Neutrophil (primary cell): ENCODE data around the gene PCGF3.

ENCODE experiments used
- H3K27ac ChIP-seq: fragments of 200-600 bp; sonication (generic); 2 replicates; pipeline ENCODE4 v1.5.1; 2016; ENCODE audit warnings: mild to moderate bottlenecking, moderate library complexity
- H3K27me3 ChIP-seq: fragments of 200-600 bp; sonication (generic); 2 replicates; pipeline ENCODE4 v1.6.0; 2016; ENCODE audit warnings: mild to moderate bottlenecking
- H3K36me3 ChIP-seq: fragments of 200-600 bp; sonication (generic); 2 replicates; pipeline ENCODE4 v1.5.1; 2017
- H3K4me1 ChIP-seq, 2 experiments: fragments of 200-600 bp in 1 of 2; sonication (generic) in 1 of 2; 1 replicate in 1 of 2; 2 replicates in 1 of 2; pipeline versions ENCODE4 v1.5.1 to v1.6.1; 2013 to 2016; ENCODE audit warnings: low read depth in 1 of 2, low read length in 1 of 2, mild to moderate bottlenecking in 1 of 2, moderate library complexity in 1 of 2; ENCODE audit not compliant: control insufficient read depth in 1 of 2, insufficient read depth in 1 of 2
- H3K4me3 ChIP-seq, 2 experiments: fragments of 200-600 bp in 1 of 2; sonication (generic) in 1 of 2; 1 replicate in 1 of 2; 2 replicates in 1 of 2; pipeline ENCODE4 v1.5.1; 2013 to 2016; ENCODE audit warnings: low read depth in 1 of 2, low read length in 1 of 2, mild to moderate bottlenecking in 1 of 2, moderate library complexity in 1 of 2
- H3K9me3 ChIP-seq: fragments of 200-600 bp; sonication (generic); 2 replicates; pipeline ENCODE4 v1.5.1; 2016
- TF ChIP-seq, protein P1 (sequence below): fragments of 200-600 bp; sonication (generic); IDR thresholded peaks from 2 replicates; pipeline ENCODE4 v1.5.1; 2016; ENCODE audit warnings: antibody characterized with exemption

PCGF3 gene

DNA sequence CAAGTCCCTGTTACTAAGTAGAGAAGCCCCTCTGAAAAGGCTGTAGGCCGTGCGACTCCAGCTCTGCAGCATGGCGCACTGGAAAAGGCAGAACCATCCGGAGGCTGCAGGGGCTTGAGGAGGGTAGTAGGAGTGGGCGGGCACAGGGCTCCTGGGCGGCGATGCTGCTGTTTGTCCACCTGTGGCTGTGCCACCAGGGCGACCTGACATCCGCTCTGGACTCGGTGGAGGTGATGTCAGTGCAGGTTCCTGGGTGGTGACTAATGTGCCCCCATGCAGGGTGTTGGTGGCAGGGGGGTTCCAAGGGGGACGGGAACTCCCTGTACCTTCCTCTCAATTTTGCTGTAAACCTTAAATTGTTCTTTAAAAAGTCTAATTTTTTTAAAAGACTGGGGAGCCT lies 58.3 kb downstream of the PCGF3 start:
- TF ChIP-seq, protein P1, sequence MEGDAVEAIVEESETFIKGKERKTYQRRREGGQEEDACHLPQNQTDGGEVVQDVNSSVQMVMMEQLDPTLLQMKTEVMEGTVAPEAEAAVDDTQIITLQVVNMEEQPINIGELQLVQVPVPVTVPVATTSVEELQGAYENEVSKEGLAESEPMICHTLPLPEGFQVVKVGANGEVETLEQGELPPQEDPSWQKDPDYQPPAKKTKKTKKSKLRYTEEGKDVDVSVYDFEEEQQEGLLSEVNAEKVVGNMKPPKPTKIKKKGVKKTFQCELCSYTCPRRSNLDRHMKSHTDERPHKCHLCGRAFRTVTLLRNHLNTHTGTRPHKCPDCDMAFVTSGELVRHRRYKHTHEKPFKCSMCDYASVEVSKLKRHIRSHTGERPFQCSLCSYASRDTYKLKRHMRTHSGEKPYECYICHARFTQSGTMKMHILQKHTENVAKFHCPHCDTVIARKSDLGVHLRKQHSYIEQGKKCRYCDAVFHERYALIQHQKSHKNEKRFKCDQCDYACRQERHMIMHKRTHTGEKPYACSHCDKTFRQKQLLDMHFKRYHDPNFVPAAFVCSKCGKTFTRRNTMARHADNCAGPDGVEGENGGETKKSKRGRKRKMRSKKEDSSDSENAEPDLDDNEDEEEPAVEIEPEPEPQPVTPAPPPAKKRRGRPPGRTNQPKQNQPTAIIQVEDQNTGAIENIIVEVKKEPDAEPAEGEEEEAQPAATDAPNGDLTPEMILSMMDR = no peak
- Histone ChIP-seq H3K36me3 (peaks cover 84% of the 10 kb centered on the region), H3K27me3 (no peaks in the 10 kb centered on the region), H3K27ac (no peak overlapping the region), H3K4me1 (no peaks in the 10 kb centered on the region), H3K4me3 (no peak overlapping the region), H3K9me3 (no peaks in the 10 kb centered on the region)

DNA sequence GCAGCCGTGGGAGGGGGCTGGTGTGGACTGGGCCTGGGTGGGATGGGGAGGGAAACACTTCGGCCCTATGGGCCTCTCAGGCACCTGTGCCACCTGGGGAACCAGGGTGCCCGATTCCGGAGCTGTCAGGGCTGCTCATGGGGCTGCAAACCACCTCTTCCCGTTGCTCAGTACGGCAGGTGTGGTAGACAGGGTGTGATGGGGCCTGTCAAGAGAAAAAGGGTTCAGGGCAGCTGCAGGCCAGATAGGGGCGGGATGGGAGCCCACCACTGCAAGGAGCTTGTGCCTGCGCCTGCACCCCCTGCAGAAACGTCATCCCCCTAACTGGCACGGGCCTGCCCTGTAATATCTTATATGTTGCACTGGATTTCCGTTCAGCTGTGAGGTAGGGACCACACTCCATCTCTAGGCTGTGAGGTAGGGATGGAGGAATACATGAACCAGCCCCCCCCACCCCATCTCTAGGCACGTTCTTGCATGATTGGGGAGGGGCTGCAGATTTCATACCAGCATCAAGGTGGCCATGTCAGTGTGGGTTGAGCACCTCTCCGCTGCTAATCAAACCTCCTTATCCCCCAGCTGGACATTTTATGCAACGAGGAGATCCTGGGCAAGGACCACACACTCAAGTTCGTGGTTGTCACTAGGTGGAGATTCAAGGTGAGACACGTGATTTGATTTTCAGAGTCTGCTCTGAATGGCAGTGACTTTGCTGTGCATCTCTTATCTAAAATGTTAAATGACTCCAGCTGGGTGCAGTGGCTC lies 59.0 kb downstream of the PCGF3 start:
- TF ChIP-seq, protein P1 = no peak
- no peaks in the 10 kb centered on the region for H3K4me1 ChIP-seq
- no peaks in the 10 kb centered on the region for H3K9me3 ChIP-seq
- no peak overlapping the region for H3K4me3 ChIP-seq
- no peaks in the 10 kb centered on the region for H3K27me3 ChIP-seq
- no peak overlapping the region for H3K27ac ChIP-seq
- peaks cover 90% of the 10 kb centered on the region for H3K36me3 ChIP-seq

DNA sequence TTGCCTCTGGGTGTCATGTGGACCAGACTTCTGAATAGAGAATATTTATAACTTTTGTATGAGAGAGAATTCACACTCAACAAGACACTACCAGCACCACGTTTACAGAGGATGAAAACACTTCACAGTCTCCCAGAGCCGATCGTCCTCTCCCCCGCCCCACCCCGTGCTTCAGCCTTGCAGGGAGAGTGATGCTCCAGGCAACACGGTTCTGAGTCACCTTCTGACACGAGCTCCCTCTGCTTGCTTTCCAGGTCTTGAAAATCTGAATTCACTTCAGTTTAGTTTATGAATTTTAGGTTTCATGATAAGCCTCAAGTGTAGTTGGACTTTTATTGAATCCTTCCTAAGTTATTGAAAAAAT lies 60.5 kb downstream of the PCGF3 start:
- Histone ChIP-seq H3K27me3 (no peaks in the 10 kb centered on the region), H3K4me3 (no peak overlapping the region), H3K9me3 (no peaks in the 10 kb centered on the region), H3K36me3 (peaks cover 93% of the 10 kb centered on the region), H3K4me1 (no peaks in the 10 kb centered on the region), H3K27ac (no peak overlapping the region)
- TF ChIP-seq, protein P1 = no peak

DNA sequence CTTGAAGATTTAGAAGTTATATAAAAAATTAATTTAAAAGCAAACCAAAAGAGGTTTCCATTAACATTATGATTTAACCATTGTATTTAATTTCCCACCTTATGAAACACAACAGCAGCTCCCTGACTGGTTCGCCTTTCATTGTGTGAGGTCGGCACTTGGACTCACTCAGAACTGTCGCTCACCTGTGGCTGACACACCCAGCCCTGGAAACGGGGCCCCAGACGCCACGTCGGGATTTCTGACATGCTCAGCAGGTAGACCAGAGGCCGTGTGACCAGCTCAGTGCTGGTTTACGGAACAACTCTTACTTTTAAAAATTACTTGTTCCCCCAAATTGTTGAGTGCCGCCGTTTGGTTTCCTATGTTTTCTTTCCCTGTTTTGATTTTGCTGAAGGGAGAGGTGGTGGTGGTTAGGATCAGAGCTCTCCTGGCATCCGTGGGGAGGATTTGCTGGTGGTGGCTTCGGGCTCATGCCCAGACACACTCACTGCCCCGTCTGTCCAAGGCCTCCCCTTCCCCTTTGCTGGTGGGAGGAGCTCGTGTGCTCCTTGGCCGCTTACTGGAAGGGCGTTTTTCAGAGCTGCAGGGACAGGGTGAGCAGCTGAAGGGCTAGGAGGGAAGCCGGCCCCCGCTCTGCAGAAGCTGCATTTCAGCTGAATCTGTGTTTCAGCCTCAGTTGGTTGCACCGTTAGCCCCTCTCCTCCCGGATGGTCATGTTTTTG lies 61.1 kb downstream of the PCGF3 start:
- TF ChIP-seq, protein P1 = no peak
- H3K36me3 ChIP-seq = peaks cover 87% of the 10 kb centered on the region
- no peak overlapping the region for H3K4me3 ChIP-seq

DNA sequence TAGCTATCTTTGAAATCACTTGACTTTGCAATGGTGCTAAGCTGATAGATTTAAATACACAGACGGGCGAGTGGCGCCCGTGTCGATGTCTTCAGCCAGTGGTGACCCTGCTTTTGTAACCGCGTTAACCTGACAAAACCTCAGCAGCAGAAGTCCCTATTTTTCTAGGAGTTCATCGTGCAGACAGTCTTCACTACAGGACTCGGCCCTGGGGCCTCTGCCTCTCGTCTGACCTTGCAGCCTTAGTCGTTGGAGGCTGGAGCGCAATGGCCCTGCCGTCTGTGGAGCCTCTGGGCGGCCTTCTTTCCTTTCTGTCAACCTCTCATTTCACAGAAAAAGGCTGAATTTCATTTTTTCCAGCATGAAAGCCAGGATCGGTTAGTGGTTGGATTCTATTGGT lies 62.4 kb downstream of the PCGF3 start:
- no peaks in the 10 kb centered on the region for H3K4me1 ChIP-seq
- H3K27me3 ChIP-seq = no peaks in the 10 kb centered on the region
- H3K36me3 ChIP-seq = peaks cover 76% of the 10 kb centered on the region
- TF ChIP-seq, protein P1 = no peak
- no peaks in the 10 kb centered on the region for H3K9me3 ChIP-seq
- H3K4me3 ChIP-seq = no peak overlapping the region
- no peak overlapping the region for H3K27ac ChIP-seq

More for the DNA sequence above, 61.1 kb downstream of the PCGF3 start:
- Histone ChIP-seq H3K9me3 (no peaks in the 10 kb centered on the region), H3K27ac (no peak overlapping the region), H3K27me3 (no peaks in the 10 kb centered on the region), H3K4me1 (no peaks in the 10 kb centered on the region)
